Lower leg skin (tissue), 3 donors: ENCODE data around the gene RBM47.

ENCODE experiments used
- POLR2A ChIP-seq, 2 donors: fragments of 450-650 bp; IDR thresholded peaks; one replicate each; pipeline ENCODE4 v1.6.1; 2016 to 2017; ENCODE audit warnings: antibody characterized with exemption in 2 of 2, mild to moderate bottlenecking in 1 of 2, moderate library complexity in 1 of 2
- TF ChIP-seq, protein P1 (sequence below), 3 donors: fragments of 450-650 bp; IDR thresholded peaks; one replicate each; pipeline ENCODE4 v1.5.1; 2016; ENCODE audit warnings: antibody characterized with exemption in 3 of 3, mild to moderate bottlenecking in 3 of 3, moderate library complexity in 2 of 3

DNA sequence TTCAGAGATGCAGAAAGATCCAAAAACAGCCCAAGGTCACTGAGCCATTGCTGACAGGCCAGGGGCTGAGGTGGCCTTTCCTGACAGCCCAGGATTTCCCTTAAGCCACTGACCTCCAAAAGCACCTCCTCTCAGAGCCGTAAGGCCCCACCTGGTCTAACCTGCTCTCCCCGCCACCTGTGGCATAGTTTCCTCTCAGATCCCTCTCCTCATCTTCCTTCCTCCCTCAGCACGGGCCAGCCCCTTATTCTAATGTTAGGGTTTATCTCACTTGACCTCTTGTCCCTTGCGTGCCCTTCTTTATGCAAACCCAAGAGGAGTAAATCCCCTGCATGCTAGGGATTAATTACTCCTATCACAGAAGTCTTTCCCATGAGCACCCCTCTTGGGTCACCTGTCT lies 113.0 kb downstream of the RBM47 start:
- no peak for TF ChIP-seq POLR2A (IDR thresholded peaks at IDR 0.05)
- TF ChIP-seq, protein P1, sequence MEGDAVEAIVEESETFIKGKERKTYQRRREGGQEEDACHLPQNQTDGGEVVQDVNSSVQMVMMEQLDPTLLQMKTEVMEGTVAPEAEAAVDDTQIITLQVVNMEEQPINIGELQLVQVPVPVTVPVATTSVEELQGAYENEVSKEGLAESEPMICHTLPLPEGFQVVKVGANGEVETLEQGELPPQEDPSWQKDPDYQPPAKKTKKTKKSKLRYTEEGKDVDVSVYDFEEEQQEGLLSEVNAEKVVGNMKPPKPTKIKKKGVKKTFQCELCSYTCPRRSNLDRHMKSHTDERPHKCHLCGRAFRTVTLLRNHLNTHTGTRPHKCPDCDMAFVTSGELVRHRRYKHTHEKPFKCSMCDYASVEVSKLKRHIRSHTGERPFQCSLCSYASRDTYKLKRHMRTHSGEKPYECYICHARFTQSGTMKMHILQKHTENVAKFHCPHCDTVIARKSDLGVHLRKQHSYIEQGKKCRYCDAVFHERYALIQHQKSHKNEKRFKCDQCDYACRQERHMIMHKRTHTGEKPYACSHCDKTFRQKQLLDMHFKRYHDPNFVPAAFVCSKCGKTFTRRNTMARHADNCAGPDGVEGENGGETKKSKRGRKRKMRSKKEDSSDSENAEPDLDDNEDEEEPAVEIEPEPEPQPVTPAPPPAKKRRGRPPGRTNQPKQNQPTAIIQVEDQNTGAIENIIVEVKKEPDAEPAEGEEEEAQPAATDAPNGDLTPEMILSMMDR (IDR thresholded peaks at IDR 0.05) = no peak
